ENCODE data around the gene RB1.

RB1 gene

GRCh38 chr13:48492470-48493065 is 189.0 kb downstream of the RB1 start:
- no peak overlapping the region for H3K4me3 ChIP-seq (ENCODE audit: low read depth, low read length)

GRCh38 chr13:48493066-48493765 is 189.7 kb downstream of the RB1 start:
- no peak overlapping the region for H3K4me3 ChIP-seq (ENCODE audit: low read depth, low read length)

- H3K4me3 ChIP-seq (ENCODE audit: low read depth, low read length) = no peak overlapping the region
Measured at GRCh38 chr13:48493851-48494250, 190.3 kb downstream of the RB1 start.

- no peak overlapping the region for H3K4me3 ChIP-seq (ENCODE audit: low read depth, low read length)
Measured at GRCh38 chr13:48494874-48495273, 191.3 kb downstream of the RB1 start.

- H3K4me3 ChIP-seq (ENCODE audit: low read depth, low read length) = no peak overlapping the region
Measured at GRCh38 chr13:48496271-48497161, 193.0 kb downstream of the RB1 start.

- no peak overlapping the region for H3K4me3 ChIP-seq (ENCODE audit: low read depth, low read length)
Measured at GRCh38 chr13:48497669-48498068, 194.1 kb downstream of the RB1 start.

GRCh38 chr13:48500652-48501197 is 197.2 kb downstream of the RB1 start:
- no peak overlapping the region for H3K4me3 ChIP-seq (ENCODE audit: low read depth, low read length)

- no peak overlapping the region for H3K4me3 ChIP-seq (ENCODE audit: low read depth, low read length)
Measured at GRCh38 chr13:48501705-48502104, 198.2 kb downstream of the RB1 start.

GRCh38 chr13:48502601-48503319 is 199.2 kb downstream of the RB1 start:
- H3K4me3 ChIP-seq (ENCODE audit: low read depth, low read length) = no peak overlapping the region

GRCh38 chr13:48504606-48505005 is 201.1 kb downstream of the RB1 start:
- no peak overlapping the region for H3K4me3 ChIP-seq (ENCODE audit: low read depth, low read length)

GRCh38 chr13:48505012-48505411 is 201.5 kb downstream of the RB1 start:
- H3K4me3 ChIP-seq (ENCODE audit: low read depth, low read length) = no peak overlapping the region

GRCh38 chr13:48505597-48506091 is 202.1 kb downstream of the RB1 start:
- no peak overlapping the region for H3K4me3 ChIP-seq (ENCODE audit: low read depth, low read length)

GRCh38 chr13:48506092-48506701 is 202.6 kb downstream of the RB1 start:
- H3K4me3 ChIP-seq (ENCODE audit: low read depth, low read length) = no peak overlapping the region

GRCh38 chr13:48507021-48507420 is 203.5 kb downstream of the RB1 start:
- H3K4me3 ChIP-seq (ENCODE audit: low read depth, low read length) = no peak overlapping the region

- H3K4me3 ChIP-seq (ENCODE audit: low read depth, low read length) = no peak overlapping the region
Measured at GRCh38 chr13:48508011-48508410, 204.5 kb downstream of the RB1 start.

GRCh38 chr13:48510698-48511097 is 207.1 kb downstream of the RB1 start:
- H3K4me3 ChIP-seq (ENCODE audit: low read depth, low read length) = no peak overlapping the region

GRCh38 chr13:48511621-48512230 is 208.2 kb downstream of the RB1 start:
- no peak overlapping the region for H3K4me3 ChIP-seq (ENCODE audit: low read depth, low read length)

- H3K4me3 ChIP-seq (ENCODE audit: low read depth, low read length) = no peak overlapping the region
Measured at GRCh38 chr13:48514793-48515192, 211.2 kb downstream of the RB1 start.

- H3K4me3 ChIP-seq (ENCODE audit: low read depth, low read length) = no peak overlapping the region
Measured at GRCh38 chr13:48515732-48516131, 212.2 kb downstream of the RB1 start.

GRCh38 chr13:48518083-48518482 is 214.5 kb downstream of the RB1 start:
- no peak overlapping the region for H3K4me3 ChIP-seq (ENCODE audit: low read depth, low read length)

All from iPS-11a (cell line).